WTC11 (cell line): ENCODE measurements around the gene LHX4.

Experiments used
- CREB1 ChIP-seq: sonication (generic); formaldehyde crosslinking; IDR thresholded peaks from 2 replicates; pipeline ENCODE4 v1.8.0; 2023; ENCODE audit warnings: mild to moderate bottlenecking, missing genetic modification reagents
- SP1 ChIP-seq: sonication (generic); formaldehyde crosslinking; conservative IDR thresholded peaks from 2 replicates; pipeline ENCODE4 v1.8.1; 2022; ENCODE audit warnings: missing genetic modification reagents
- TF ChIP-seq, protein P1 (sequence below): fragments of 200-600 bp; IDR thresholded peaks from 2 replicates; pipeline ENCODE4 v1.8.0; 2022; ENCODE audit warnings: antibody characterized with exemption

DNA sequence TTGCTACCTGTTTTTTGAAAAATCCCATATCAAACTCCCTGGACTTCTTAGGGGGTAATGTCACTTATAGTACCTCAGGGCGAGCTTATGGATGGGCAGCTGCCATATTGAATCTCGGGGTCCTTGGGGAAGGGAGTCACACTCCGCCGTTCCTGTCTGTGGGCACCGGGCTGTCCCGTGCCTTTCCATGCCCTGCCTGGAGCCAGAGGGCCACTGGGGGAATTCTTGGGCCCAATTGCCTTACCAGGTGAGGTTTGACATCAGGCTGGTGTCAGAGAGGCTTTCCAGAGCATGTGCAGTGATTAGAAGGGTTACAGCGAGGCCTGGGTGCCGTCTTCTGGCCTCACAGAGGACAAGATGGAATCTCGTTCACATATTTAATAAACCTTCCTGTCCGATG is 46.6 kb upstream of the LHX4 start:
- TF ChIP-seq, protein P1, sequence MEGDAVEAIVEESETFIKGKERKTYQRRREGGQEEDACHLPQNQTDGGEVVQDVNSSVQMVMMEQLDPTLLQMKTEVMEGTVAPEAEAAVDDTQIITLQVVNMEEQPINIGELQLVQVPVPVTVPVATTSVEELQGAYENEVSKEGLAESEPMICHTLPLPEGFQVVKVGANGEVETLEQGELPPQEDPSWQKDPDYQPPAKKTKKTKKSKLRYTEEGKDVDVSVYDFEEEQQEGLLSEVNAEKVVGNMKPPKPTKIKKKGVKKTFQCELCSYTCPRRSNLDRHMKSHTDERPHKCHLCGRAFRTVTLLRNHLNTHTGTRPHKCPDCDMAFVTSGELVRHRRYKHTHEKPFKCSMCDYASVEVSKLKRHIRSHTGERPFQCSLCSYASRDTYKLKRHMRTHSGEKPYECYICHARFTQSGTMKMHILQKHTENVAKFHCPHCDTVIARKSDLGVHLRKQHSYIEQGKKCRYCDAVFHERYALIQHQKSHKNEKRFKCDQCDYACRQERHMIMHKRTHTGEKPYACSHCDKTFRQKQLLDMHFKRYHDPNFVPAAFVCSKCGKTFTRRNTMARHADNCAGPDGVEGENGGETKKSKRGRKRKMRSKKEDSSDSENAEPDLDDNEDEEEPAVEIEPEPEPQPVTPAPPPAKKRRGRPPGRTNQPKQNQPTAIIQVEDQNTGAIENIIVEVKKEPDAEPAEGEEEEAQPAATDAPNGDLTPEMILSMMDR = no peak
- TF ChIP-seq CREB1 (CRISPR knock-in tag) = no peak
- no peak for TF ChIP-seq SP1 (CRISPR knock-in tag)
